Measurements from ENCODE around the gene ELMO3. TPM values are rescaled to one million over a fixed set of nuclear protein-coding genes. Genes with fewer than 3 reads are reported as not detected.

The ELMO3 gene
- total and polyA plus RNA-seq, 2 of the 13 experiments (the other 11 are each of a cell fraction or from before 2014, with no cell fraction given): 2.6 to 4.0 TPM

GRCh38 chr16:67245674-67246080, 46.7 kb downstream of the ELMO3 start:
- ATAC-seq: no peak
- DNase-seq (ENCODE audit: low spot score): no peak
- CTCF ChIA-PET (ENCODE audit: low intra/inter-chr PET ratio, low total read pairs): interaction anchor here (1.3 kb wide), 1 partner anchor 268 kb away, joined by 3 read pairs; no protein-coding TSS in a partner anchor
- Histone ChIP-seq H4K20me1 (ENCODE audit: insufficient read depth, low read length) (no peaks in the 10 kb centered on the region), H3K27ac (ENCODE audit: extremely low read length, insufficient read depth, low read length) (peak overlapping the region; percentile 73), H2AFZ (ENCODE audit: low read length) (no peak overlapping the region), H3K36me3 (replicated peaks in 1 of 2; ENCODE audit: control insufficient read depth in 1 of 2, insufficient read depth in 2 of 2, low read length in 2 of 2) (peaks cover 0 to 2% of the 10 kb centered on the region in 2 experiments; a peak in 2 of 5 replicates), H3K4me1 (ENCODE audit: insufficient read depth, low read length) (peaks cover 70% of the 10 kb centered on the region), H3K79me2 (ENCODE audit: insufficient read depth, low read length) (no peaks in the 10 kb centered on the region), H3K4me3 (replicated peaks in 1 of 3; ENCODE audit: insufficient read depth in 1 of 3, low read depth in 2 of 3, low read length in 3 of 3) (peak overlapping the region; percentile 63 to 85 (median 82); a peak in 5 of 6 replicates), H3K4me2 (ENCODE audit: low read depth, low read length) (peak overlapping the region; percentile 97), H3K9me3 (ENCODE audit: low read length) (no peaks in the 10 kb centered on the region), H3K27me3 (ENCODE audit: control insufficient read depth in 1 of 2, insufficient read depth in 2 of 2, low read length in 2 of 2) (peaks cover 0 to 20% of the 10 kb centered on the region in 2 experiments; a peak in 3 of 5 replicates), H3K9ac (ENCODE audit: insufficient read depth, low read depth, low read length) (peak overlapping the region; percentile 69)
- POLR2A ChIA-PET: interaction anchor here (0.6 to 6.1 kb wide), 10 partner anchors 12 to 185 kb away, joined by 3 to 71 read pairs (median 6); partner anchors contain the start of genes HSD11B2, PLEKHG4 and TMEM208
- 22% methylated on average over 8 of the region's 8 CpGs for WGBS (ENCODE audit: low lambda C conversion rate)
- no peak for FAIRE-seq
- intact Hi-C loops (cut with micrococcal nuclease; ENCODE audit: unreplicated experiment) (loop anchor here (2.0 kb wide), 1 partner anchor 53 kb away; the partner anchor contains the start of gene E2F4), in situ Hi-C loops (cut with HindIII; ENCODE audit: extremely low pct_ligation_motif_present, low pct_unique_long_range_greater_than_20kb) (no loop called here)
- no TSS peak for BruUV-seq (replicated peaks)
- no peak for TF ChIP-seq ZNF354B (CRISPR knock-in tag; IDR thresholded peaks at IDR 0.05)
- no peak for TF ChIP-seq TFAP4 (IDR thresholded peaks at IDR 0.05; ENCODE audit: borderline replicate concordance, low read depth)
- TF ChIP-seq SUZ12 (IDR thresholded peaks at IDR 0.05; ENCODE audit: low read depth, low read length): no peak
- peak; percentile 31 for TF ChIP-seq DBP (CRISPR knock-in tag; IDR thresholded peaks at IDR 0.05; ENCODE audit: not compliant biosample characterization)
- no peak for TF ChIP-seq ETS1 (CRISPR knock-in tag; IDR thresholded peaks at IDR 0.05)
- no peak for TF ChIP-seq HNF1A (IDR thresholded peaks at IDR 0.05; ENCODE audit: low read depth)
- no peak for TF ChIP-seq HNF1A (CRISPR knock-in tag; IDR thresholded peaks at IDR 0.05; ENCODE audit: borderline replicate concordance)
- 0 out of 2 replicates have a peak, but pooled peaks have one; percentile 53 for TF ChIP-seq ZNF326 (CRISPR knock-in tag; IDR thresholded peaks at IDR 0.05; ENCODE audit: borderline replicate concordance)
- TF ChIP-seq ZBTB8A (CRISPR knock-in tag; IDR thresholded peaks at IDR 0.05; ENCODE audit: borderline replicate concordance, low read depth): no peak
- no peak for TF ChIP-seq SMAD1 (CRISPR knock-in tag; IDR thresholded peaks at IDR 0.05; ENCODE audit: borderline replicate concordance, low read depth)
- no peak for TF ChIP-seq ZNF713 (CRISPR knock-in tag; IDR thresholded peaks at IDR 0.05)
- no peak for TF ChIP-seq ZNF264 (CRISPR knock-in tag; IDR thresholded peaks at IDR 0.05)
- TF ChIP-seq ZFP90 (CRISPR knock-in tag; IDR thresholded peaks at IDR 0.05; ENCODE audit: borderline replicate concordance): 0 out of 2 replicates have a peak, but pooled peaks have one; percentile 15
- TF ChIP-seq PAF1 (CRISPR knock-in tag; IDR thresholded peaks at IDR 0.05): no peak

Data from HepG2 (cell line).